Upper lobe of right lung (tissue), 1 donor: ENCODE data around the gene CCSER2. TPM values are rescaled to one million over a fixed set of nuclear protein-coding genes. Genes with fewer than 3 reads are reported as not detected.

Experiments
- ATAC-seq: fragments of 200-7000 bp; cut with Tn5 transposase; one replicate; pipeline ENCODE4 v1.9.1; 2020; ENCODE audit warnings: mild to moderate bottlenecking, moderate library complexity
- DNase-seq: peaks from one replicate; pipeline ENCODE4 v3.0.0-alpha.2; 2020
- H3K27ac ChIP-seq: fragments of 200-600 bp; one replicate; pipeline ENCODE4 v1.8.0; 2022
- H3K27me3 ChIP-seq: fragments of 200-600 bp; one replicate; pipeline ENCODE4 v1.8.0; 2022; ENCODE audit warnings: mild to moderate bottlenecking
- H3K36me3 ChIP-seq: fragments of 200-600 bp; one replicate; pipeline ENCODE4 v1.8.0; 2022
- H3K4me1 ChIP-seq: fragments of 200-600 bp; one replicate; pipeline ENCODE4 v1.8.0; 2022
- H3K4me3 ChIP-seq: fragments of 200-600 bp; one replicate; pipeline ENCODE4 v1.8.0; 2022; ENCODE audit warnings: mild to moderate bottlenecking
- H3K9me3 ChIP-seq: fragments of 200-600 bp; one replicate; pipeline ENCODE4 v1.8.0; 2022
- CTCF ChIP-seq: fragments of 200-600 bp; IDR thresholded peaks from one replicate; pipeline ENCODE4 v1.8.0; 2022; ENCODE audit warnings: antibody characterized with exemption
- intact Hi-C: fragments of 100-400 bp; cut with DNase I; formaldehyde crosslinking; loops from one replicate; pipeline ENCODE4 v1.11.0; 2022
- total RNA-seq: library from RNA; stranded (reverse); fragmentation: NEBNext Ultra II Directional; extraction: Animal tissue kit (Norgen Biotek cat#: 25700); gene quantifications from one replicate; pipeline ENCODE4 v1.2.1, GENCODE V29; 2021
- donor health status: DM: no; HTN: yes; CAD: no; lungs with severe emphysema.

Gene CCSER2
- total RNA-seq, 1 donor from 2014 or later = 74.4 TPM

DNA sequence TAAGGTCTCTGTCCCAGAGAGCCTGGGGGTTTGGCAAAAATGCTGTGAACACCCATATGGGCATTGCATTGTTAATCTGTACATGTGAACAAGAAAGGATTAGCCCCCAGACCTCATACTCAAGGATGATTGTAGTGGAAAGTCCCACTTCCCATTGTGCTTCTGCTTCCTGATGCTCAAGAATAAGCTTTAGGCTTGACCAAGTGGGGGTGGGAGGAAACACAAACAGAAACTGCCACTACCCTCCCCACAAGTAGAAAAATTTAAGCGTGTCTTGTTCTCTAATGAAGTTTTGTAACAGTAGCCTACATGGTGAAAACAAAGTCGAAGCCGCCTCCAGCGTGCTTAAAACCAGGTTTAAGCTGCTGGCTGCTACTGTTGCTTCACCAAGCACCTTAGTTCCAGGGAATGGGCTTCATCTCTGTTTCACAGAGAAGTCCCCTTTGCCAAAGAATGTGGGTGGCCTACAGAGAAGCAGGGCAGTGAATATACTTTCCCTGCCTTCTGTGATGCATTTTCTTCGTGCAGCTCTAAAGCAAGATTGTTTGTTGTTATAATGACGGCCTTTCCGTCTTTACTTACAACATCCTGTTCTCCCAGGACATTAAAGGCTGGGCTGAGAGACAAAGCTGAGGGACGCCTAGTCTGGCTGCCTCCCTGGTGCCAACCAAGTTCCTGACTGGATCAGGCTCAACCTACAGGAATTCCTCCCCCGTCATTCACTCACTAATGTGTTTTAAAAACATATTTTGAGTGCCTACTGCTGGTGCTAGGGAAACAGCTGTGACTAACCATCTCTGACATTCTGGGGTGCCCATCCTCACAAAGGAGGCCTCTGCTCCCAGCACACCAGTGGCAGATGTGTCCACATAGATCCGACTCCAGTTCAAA lies 32.1 kb upstream of the CCSER2 start:
- Histone ChIP-seq H3K27me3 (no peaks in the 10 kb centered on the region), H3K4me3 (no peak overlapping the region), H3K36me3 (no peaks in the 10 kb centered on the region), H3K4me1 (no peaks in the 10 kb centered on the region), H3K9me3 (no peaks in the 10 kb centered on the region), H3K27ac (peak overlapping the region; percentile 55)
- ATAC-seq (peak; percentile 66), DNase-seq (no peak)
- TF ChIP-seq CTCF = no peak
- intact Hi-C loops = no loop called here

DNA sequence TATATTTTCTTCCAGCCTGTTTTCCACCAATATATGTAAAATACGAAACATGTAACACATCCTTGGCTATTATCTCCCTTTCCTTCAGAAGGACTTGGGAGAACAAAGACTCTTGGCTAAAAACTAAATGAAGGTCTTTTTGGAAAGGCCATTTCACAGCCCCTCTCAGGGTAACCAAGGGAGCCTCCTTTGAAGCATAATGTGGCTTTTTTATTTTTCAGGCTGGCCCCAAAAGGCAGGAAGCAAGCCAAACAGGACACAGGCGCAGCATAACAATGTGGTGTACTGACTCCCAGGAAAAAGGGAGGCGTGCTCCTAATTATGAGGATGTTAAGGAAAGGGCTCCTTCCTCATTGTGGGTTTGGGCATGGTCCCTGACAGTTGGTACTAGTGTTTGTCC lies 30.3 kb upstream of the CCSER2 start:
- intact Hi-C loops = no loop called here
- ATAC-seq = no peak

DNA sequence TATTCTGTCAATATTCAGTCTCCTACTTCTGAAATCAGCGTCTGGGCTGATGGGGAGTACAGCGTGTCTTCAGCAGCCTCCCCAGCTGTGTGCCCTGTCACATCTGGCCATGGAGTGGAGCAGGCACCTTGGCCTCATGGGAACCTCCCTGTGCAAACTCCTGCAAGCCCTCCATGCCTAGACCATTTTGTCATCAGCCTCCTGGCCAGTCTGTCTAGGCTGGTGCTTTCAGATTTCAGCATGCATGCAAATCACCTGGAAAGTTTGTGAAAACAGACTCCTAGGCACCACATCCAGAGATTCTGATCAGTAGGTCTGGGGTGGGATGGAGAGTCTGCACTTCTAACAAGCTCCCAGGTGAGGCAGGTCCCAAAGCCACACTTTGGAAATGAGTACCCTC lies 26.2 kb upstream of the CCSER2 start:
- H3K27ac ChIP-seq = no peak overlapping the region
- no peaks in the 10 kb centered on the region for H3K4me1 ChIP-seq
- no peaks in the 10 kb centered on the region for H3K27me3 ChIP-seq
- intact Hi-C loops = no loop called here
- DNase-seq (no peak), ATAC-seq (no peak)
- H3K4me3 ChIP-seq = no peak overlapping the region
- H3K9me3 ChIP-seq = no peaks in the 10 kb centered on the region
- TF ChIP-seq CTCF = no peak
- no peaks in the 10 kb centered on the region for H3K36me3 ChIP-seq

More for the DNA sequence above, 30.3 kb upstream of the CCSER2 start:
- Histone ChIP-seq H3K9me3 (no peaks in the 10 kb centered on the region), H3K27ac (no peak overlapping the region), H3K27me3 (no peaks in the 10 kb centered on the region), H3K4me1 (no peaks in the 10 kb centered on the region), H3K36me3 (no peaks in the 10 kb centered on the region), H3K4me3 (no peak overlapping the region)
- no peak for DNase-seq
- no peak for TF ChIP-seq CTCF

DNA sequence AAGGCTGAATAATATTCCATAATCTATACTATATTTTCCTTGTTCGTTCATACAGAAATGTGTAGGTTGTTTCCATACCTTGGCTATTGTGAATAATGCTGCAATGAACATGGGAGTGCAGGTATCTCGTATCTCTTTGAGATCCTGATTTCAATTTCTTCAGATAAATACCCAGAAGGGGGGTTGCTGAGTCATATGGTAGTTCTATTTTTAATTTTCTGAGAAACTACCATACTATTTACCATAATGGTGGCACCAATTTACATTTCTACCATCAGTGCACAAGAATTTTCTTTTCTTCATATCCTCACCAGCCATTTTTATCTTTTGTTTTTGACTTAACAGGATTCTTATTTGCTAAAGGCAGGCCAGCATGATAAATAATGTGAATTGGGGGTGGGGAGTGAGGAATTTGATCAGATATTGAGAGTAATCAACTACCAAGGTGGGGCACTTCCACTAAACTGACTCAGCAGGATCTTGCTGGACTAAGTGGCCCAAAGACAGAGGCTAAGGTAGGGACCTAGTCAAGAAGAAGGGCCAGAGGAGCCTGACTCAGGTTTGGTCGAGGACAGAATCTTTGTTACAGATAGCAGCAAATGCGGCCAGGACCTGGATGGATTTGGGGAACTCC lies 21.5 kb upstream of the CCSER2 start:
- DNase-seq (no peak), ATAC-seq (no peak)
- no peaks in the 10 kb centered on the region for H3K27me3 ChIP-seq
- H3K27ac ChIP-seq = no peak overlapping the region
- H3K36me3 ChIP-seq = no peaks in the 10 kb centered on the region
- H3K9me3 ChIP-seq = no peaks in the 10 kb centered on the region
- TF ChIP-seq CTCF = no peak
- H3K4me1 ChIP-seq = peaks cover 16% of the 10 kb centered on the region
- H3K4me3 ChIP-seq = no peak overlapping the region
- intact Hi-C loops = no loop called here

GRCh38 chr10:84308021-84308420 lies 20.4 kb upstream of the CCSER2 start:
- no peak for DNase-seq
- Histone ChIP-seq H3K4me1 (peaks cover 16% of the 10 kb centered on the region), H3K36me3 (no peaks in the 10 kb centered on the region), H3K27ac (no peak overlapping the region), H3K27me3 (no peaks in the 10 kb centered on the region), H3K9me3 (no peaks in the 10 kb centered on the region), H3K4me3 (no peak overlapping the region)
- intact Hi-C loops = no loop called here
- no peak for TF ChIP-seq CTCF
- no peak for ATAC-seq
